A549 (cell line): ENCODE measurements around the gene MRPS14. TPM values are rescaled to one million over a fixed set of nuclear protein-coding genes. Genes with fewer than 3 reads are reported as not detected.

ENCODE experiments used
- ATAC-seq, 2 experiments: fragments of 200-7000 bp in 1 of 2; fragments of >200 bp in 1 of 2; cut with Nextera tagmentation in 1 of 2; cut with Tn5 transposase in 1 of 2; 3 replicates each; pipeline versions ENCODE4 v1.8.0 to v1.9.1; 2018 to 2020; ENCODE audit warnings: mild to moderate bottlenecking in 1 of 2, moderate library complexity in 1 of 2
- CTCF ChIA-PET: fragments of 300-600 bp; sonication (Branson Sonifier 250); formaldehyde crosslinking; extraction: SDS; loops from one replicate; lab custom pipeline; 2021; ENCODE audit warnings: antibody characterized with exemption, inconsistent platforms; lab: Yijun Ruan, JAX
- POLR2A ChIA-PET: fragments of 350-600 bp; formaldehyde crosslinking; extraction: SDS; loops from one replicate; lab custom pipeline; 2021; ENCODE audit warnings: antibody characterized with exemption, inconsistent platforms; lab: Yijun Ruan, JAX
- DNase-seq, 2 experiments: peaks; one replicate each; pipeline versions ENCODE4 v3.0.0 to v3.0.0-alpha.2; 2011 to 2016; ENCODE audit warnings: low read depth in 1 of 2, low spot score in 1 of 2
- FAIRE-seq: peaks from 2 replicates; lab custom pipeline; 2011; peaks lifted over from hg19 to GRCh38; lab: Jason Lieb, UNC
- H3K27ac ChIP-seq, 2 experiments: fragments of >200 bp; sonication (Bioruptor Twin); formaldehyde crosslinking; 3 replicates each; pipeline ENCODE4 v1.5.1; 2016 to 2017
- H3K4me1 ChIP-seq: fragments of >200 bp; sonication (Bioruptor Twin); formaldehyde crosslinking; 3 replicates; pipeline ENCODE4 v1.6.1; 2016
- H3K4me2 ChIP-seq: fragments of >200 bp; sonication (Bioruptor Twin); formaldehyde crosslinking; 3 replicates; pipeline ENCODE4 v1.6.1; 2016
- H3K4me3 ChIP-seq: fragments of >200 bp; sonication (Bioruptor Twin); formaldehyde crosslinking; 3 replicates; pipeline ENCODE4 v1.5.1; 2016
- H3K9me3 ChIP-seq: fragments of >200 bp; sonication (Bioruptor Twin); formaldehyde crosslinking; 3 replicates; pipeline ENCODE4 v1.6.1; 2016
- BHLHE40 ChIP-seq: IDR thresholded peaks from 2 replicates; pipeline ENCODE4 v1.6.1; 2012; ENCODE audit warnings: low read depth, low read length, inconsistent platforms
- CBX8 ChIP-seq: fragments of 200-600 bp; sonication (generic); IDR thresholded peaks from 2 replicates; pipeline ENCODE4 v1.6.1; 2016
- FOXS1 ChIP-seq: fragments of 250-450 bp; sonication (Bioruptor Pico); IDR thresholded peaks from 2 replicates; pipeline ENCODE4 v1.5.0; 2020; ENCODE audit warnings: mild to moderate bottlenecking, moderate library complexity
- HEYL ChIP-seq: fragments of 250-450 bp; sonication (Bioruptor Pico); IDR thresholded peaks from 2 replicates; pipeline ENCODE4 v1.8.0; 2021; ENCODE audit warnings: mild to moderate bottlenecking, moderate library complexity
- JUN ChIP-seq, 2 experiments: fragments of >200 bp; sonication (Bioruptor Twin); formaldehyde crosslinking; IDR thresholded peaks; 2 replicates in 1 of 2; 3 replicates in 1 of 2; pipeline ENCODE4 v1.6.1; 2016 to 2017
- KDM5A ChIP-seq: fragments of 200-600 bp; sonication (generic); IDR thresholded peaks from 2 replicates; pipeline ENCODE4 v1.6.1; 2016; ENCODE audit warnings: antibody characterized with exemption, mild to moderate bottlenecking
- MAFK ChIP-seq: fragments of 450-650 bp; IDR thresholded peaks from 2 replicates; pipeline ENCODE4 v1.6.1; 2014; ENCODE audit not compliant: partially characterized antibody
- NPAS2 ChIP-seq: fragments of 250-450 bp; sonication (Bioruptor Pico); IDR thresholded peaks from 2 replicates; pipeline ENCODE4 v1.8.0; 2022; ENCODE audit warnings: mild to moderate bottlenecking, moderate library complexity, borderline replicate concordance
- RCOR1 ChIP-seq: fragments of 150-350 bp; IDR thresholded peaks from 2 replicates; pipeline ENCODE4 v1.6.1; 2014; ENCODE audit warnings: antibody characterized with exemption, low read length, low read depth
- SREBF2 ChIP-seq: fragments of 450-650 bp; IDR thresholded peaks from 2 replicates; pipeline ENCODE4 v1.6.1; 2014; ENCODE audit warnings: mild to moderate bottlenecking, moderate library complexity
- TP53 ChIP-seq: fragments of 250-450 bp; sonication (Bioruptor Pico); IDR thresholded peaks from 2 replicates; pipeline ENCODE4 v1.5.0; 2021; ENCODE audit warnings: mild to moderate bottlenecking, moderate library complexity
- ZSCAN20 ChIP-seq: fragments of 250-450 bp; sonication (Bioruptor Pico); IDR thresholded peaks from 2 replicates; pipeline ENCODE4 v1.8.0; 2022; ENCODE audit warnings: mild to moderate bottlenecking, moderate library complexity
- WGBS: methylation state at CpG from one replicate; pipeline ENCODE4 v1.1.6; 2017; ENCODE audit errors: missing lambda C conversion rate; 5-methylcytosine and 5-hydroxymethylcytosine counted together
- polyA plus RNA-seq, 4 experiments: library from polyadenylated mRNA; depleted of rRNA in 3 of 4; stranded (reverse); fragments of >200 nt; fragmentation: RNase III in 1 of 4; extraction: RNeasy Plus Mini Kit Qiagen cat#74134 plus additional on column Dnase treatment in 1 of 4; gene quantifications; 2 replicates in 3 of 4; 3 replicates in 1 of 4; pipeline ENCODE4 v1.2.3, GENCODE V29; 2011 to 2017
- TF ChIP-seq, protein P1 (sequence below): IDR thresholded peaks from 2 replicates; pipeline ENCODE4 v1.6.1; 2012
- TF ChIP-seq, protein P2 (sequence below): fragments of 150-350 bp; IDR thresholded peaks from 2 replicates; pipeline ENCODE4 v1.6.1; 2014; ENCODE audit warnings: low read depth, mild to moderate bottlenecking, low read length
- TF ChIP-seq, protein P3 (sequence below): fragments of 200-600 bp; sonication (generic); IDR thresholded peaks from 2 replicates; pipeline ENCODE4 v1.6.1; 2016; ENCODE audit warnings: antibody characterized with exemption, mild to moderate bottlenecking, moderate library complexity
- TF ChIP-seq, protein P4 (sequence below): fragments of >200 bp; sonication (Bioruptor Twin); formaldehyde crosslinking; IDR thresholded peaks from 3 replicates; pipeline ENCODE4 v1.6.1; 2016

MRPS14 gene
- polyA plus RNA-seq, 2 of the 4 experiments (the other 2 are of a cell fraction), result 19.5 to 40.9 TPM

DNA sequence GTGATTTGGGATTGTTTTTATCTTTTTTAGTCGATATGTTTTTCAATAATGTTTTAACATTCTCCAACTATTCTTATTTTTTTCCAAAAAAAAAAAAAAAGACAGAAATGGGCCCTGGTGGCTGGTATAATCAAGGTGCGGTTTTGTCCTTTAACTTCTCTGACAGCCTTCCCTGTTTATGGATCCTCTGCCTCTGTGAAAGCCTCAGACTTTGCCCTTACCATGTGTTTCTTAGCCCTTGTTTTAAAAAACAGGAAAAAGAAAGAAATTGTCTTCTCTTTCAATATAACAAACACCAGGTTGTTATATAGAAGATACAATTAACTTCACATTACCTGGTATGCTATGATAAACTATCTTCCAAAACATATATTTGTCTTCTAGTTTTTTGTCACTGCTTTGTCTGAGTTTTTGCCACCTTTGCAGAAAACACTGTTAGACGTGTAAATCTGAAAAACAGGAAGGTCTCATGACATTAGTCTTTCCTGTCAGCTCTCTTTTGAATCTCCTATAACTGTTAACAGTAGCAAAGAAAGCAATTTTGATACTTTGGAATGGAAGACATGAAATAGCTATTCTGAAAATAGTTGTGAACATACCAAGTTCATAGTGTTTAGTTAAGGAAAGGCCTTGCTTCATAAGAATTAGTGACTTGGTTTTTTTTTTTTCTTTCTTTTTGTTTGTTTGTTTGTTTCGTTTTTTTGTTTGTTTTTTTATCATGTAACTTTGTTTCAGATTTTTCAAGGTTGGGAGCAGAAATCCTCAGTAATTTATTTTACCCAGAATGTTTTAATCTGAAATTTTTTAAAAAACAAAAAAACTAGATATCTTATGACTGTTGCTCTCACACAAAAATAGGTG, 55.1 kb downstream of the MRPS14 start:
- Histone ChIP-seq H3K4me2 (peak overlapping the region; percentile 35; the same call in 1 of the 3 replicates), H3K9me3 (no peaks in the 10 kb centered on the region), H3K4me3 (no peak overlapping the region), H3K4me1 (peaks cover 10% of the 10 kb centered on the region; the same call in 1 of the 3 replicates), H3K27ac (no peak overlapping the region)
- TF ChIP-seq MAFK (peak; percentile 62), JUN (IDR thresholded peaks at IDR 0.05) (no peak), TP53 (CRISPR knock-in tag) (no peak)
- 46% methylated on average over 4 of the region's 4 CpGs for WGBS
- DNase-seq (no peak), FAIRE-seq (no peak), ATAC-seq (no peak)
- CTCF ChIA-PET, result interaction anchor here (0.9 to 1.2 kb wide), 4 partner anchors 15 to 186 kb away, joined by 3 to 4 read pairs (median 4); no protein-coding TSS in a partner anchor
- POLR2A ChIA-PET, result no interaction called here

DNA sequence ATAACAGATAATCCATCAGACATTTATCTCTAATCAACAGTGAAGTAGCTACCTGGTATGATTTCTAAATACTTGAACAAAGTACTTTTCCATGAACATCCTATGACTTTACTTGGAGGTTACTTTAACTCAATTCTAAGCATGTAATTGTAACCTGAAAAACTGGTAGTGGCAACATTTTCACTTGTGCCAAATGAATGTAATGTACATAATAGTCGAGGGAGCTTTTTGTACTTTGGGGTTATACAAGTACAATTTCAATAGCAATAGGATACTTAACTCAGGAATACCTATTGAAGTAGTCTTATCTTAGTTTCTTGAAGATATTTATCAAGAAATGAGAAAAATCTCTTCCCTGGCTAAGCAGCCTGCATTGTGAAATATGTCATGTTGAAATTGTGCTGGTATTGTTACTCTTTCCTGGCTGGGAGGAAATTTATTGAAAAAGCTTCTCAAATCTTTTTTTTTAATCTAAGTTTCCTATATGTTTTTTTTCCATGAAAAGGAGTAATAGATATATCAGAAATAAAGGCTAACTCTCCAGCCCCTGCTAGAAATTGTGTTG, 57.1 kb downstream of the MRPS14 start:
- Histone ChIP-seq H3K4me2 (no peak overlapping the region), H3K4me3 (no peak overlapping the region), H3K9me3 (no peaks in the 10 kb centered on the region), H3K27ac (no peak overlapping the region), H3K4me1 (peaks cover 10% of the 10 kb centered on the region; the same call in 1 of the 3 replicates)
- CTCF ChIA-PET, result interaction anchor here (1.0 to 1.3 kb wide), 3 partner anchors 102 to 197 kb away, joined by 3 to 4 read pairs (median 3); no protein-coding TSS in a partner anchor
- POLR2A ChIA-PET, result interaction anchor here (2.4 kb wide), 1 partner anchor 33 kb away, joined by 7 read pairs; the partner anchor contains the start of gene CACYBP
- 86% methylated on average over 1 of the region's 1 CpG for WGBS
- no peak for FAIRE-seq
- ATAC-seq, result no peak
- no peak for DNase-seq
- TF ChIP-seq CBX8, result no peak
- TF ChIP-seq, protein P1, sequence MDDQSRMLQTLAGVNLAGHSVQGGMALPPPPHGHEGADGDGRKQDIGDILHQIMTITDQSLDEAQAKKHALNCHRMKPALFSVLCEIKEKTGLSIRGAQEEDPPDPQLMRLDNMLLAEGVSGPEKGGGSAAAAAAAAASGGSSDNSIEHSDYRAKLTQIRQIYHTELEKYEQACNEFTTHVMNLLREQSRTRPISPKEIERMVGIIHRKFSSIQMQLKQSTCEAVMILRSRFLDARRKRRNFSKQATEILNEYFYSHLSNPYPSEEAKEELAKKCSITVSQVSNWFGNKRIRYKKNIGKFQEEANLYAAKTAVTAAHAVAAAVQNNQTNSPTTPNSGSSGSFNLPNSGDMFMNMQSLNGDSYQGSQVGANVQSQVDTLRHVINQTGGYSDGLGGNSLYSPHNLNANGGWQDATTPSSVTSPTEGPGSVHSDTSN, result no peak
- no peak for TF ChIP-seq KDM5A
- TF ChIP-seq, protein P2, sequence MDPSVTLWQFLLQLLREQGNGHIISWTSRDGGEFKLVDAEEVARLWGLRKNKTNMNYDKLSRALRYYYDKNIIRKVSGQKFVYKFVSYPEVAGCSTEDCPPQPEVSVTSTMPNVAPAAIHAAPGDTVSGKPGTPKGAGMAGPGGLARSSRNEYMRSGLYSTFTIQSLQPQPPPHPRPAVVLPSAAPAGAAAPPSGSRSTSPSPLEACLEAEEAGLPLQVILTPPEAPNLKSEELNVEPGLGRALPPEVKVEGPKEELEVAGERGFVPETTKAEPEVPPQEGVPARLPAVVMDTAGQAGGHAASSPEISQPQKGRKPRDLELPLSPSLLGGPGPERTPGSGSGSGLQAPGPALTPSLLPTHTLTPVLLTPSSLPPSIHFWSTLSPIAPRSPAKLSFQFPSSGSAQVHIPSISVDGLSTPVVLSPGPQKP, result no peak
- TF ChIP-seq NPAS2 (CRISPR knock-in tag), result no peak
- TF ChIP-seq ZSCAN20 (CRISPR knock-in tag), result no peak
- TF ChIP-seq HEYL (CRISPR knock-in tag), result no peak
- TF ChIP-seq BHLHE40, result no peak
- no peak for TF ChIP-seq MAFK
- TF ChIP-seq, protein P3, sequence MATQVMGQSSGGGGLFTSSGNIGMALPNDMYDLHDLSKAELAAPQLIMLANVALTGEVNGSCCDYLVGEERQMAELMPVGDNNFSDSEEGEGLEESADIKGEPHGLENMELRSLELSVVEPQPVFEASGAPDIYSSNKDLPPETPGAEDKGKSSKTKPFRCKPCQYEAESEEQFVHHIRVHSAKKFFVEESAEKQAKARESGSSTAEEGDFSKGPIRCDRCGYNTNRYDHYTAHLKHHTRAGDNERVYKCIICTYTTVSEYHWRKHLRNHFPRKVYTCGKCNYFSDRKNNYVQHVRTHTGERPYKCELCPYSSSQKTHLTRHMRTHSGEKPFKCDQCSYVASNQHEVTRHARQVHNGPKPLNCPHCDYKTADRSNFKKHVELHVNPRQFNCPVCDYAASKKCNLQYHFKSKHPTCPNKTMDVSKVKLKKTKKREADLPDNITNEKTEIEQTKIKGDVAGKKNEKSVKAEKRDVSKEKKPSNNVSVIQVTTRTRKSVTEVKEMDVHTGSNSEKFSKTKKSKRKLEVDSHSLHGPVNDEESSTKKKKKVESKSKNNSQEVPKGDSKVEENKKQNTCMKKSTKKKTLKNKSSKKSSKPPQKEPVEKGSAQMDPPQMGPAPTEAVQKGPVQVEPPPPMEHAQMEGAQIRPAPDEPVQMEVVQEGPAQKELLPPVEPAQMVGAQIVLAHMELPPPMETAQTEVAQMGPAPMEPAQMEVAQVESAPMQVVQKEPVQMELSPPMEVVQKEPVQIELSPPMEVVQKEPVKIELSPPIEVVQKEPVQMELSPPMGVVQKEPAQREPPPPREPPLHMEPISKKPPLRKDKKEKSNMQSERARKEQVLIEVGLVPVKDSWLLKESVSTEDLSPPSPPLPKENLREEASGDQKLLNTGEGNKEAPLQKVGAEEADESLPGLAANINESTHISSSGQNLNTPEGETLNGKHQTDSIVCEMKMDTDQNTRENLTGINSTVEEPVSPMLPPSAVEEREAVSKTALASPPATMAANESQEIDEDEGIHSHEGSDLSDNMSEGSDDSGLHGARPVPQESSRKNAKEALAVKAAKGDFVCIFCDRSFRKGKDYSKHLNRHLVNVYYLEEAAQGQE, result no peak
- TF ChIP-seq SREBF2, result no peak
- no peak for TF ChIP-seq FOXS1 (CRISPR knock-in tag)
- TF ChIP-seq, protein P4, sequence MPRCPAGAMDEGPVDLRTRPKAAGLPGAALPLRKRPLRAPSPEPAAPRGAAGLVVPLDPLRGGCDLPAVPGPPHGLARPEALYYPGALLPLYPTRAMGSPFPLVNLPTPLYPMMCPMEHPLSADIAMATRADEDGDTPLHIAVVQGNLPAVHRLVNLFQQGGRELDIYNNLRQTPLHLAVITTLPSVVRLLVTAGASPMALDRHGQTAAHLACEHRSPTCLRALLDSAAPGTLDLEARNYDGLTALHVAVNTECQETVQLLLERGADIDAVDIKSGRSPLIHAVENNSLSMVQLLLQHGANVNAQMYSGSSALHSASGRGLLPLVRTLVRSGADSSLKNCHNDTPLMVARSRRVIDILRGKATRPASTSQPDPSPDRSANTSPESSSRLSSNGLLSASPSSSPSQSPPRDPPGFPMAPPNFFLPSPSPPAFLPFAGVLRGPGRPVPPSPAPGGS, result no peak
- TF ChIP-seq RCOR1, result no peak
